Measurements from ENCODE around the gene SLC27A2. TPM values are rescaled to one million over a fixed set of nuclear protein-coding genes. Genes with fewer than 3 reads are reported as not detected.

The SLC27A2 gene
- total and polyA plus RNA-seq, 2 experiments from 2014 or later = 2.8 to 9.4 TPM

DNA sequence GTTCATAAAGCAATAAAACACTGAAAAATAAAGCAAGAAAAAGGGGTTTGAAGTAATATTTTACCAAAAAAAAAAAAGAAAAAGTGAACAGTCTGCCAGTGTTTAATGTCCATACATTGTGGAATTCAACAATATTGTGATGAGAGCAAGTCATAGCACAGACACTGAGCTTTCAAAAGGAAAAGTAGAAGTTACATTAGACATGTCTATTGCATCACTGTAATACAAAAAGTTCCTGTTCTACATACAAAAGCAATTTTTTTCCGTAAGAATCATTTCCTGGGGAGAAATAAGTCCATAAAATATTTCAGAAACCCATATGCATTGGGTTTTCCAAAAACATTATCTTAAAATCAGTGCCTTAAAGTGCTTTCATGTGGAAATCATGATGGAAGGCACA is 95.4 kb downstream of the SLC27A2 start:
- Histone ChIP-seq H3K27me3 (ENCODE audit: insufficient read depth) (no peaks in the 10 kb centered on the region), H2AFZ (no peak overlapping the region)
- TF ChIP-seq, protein P1, sequence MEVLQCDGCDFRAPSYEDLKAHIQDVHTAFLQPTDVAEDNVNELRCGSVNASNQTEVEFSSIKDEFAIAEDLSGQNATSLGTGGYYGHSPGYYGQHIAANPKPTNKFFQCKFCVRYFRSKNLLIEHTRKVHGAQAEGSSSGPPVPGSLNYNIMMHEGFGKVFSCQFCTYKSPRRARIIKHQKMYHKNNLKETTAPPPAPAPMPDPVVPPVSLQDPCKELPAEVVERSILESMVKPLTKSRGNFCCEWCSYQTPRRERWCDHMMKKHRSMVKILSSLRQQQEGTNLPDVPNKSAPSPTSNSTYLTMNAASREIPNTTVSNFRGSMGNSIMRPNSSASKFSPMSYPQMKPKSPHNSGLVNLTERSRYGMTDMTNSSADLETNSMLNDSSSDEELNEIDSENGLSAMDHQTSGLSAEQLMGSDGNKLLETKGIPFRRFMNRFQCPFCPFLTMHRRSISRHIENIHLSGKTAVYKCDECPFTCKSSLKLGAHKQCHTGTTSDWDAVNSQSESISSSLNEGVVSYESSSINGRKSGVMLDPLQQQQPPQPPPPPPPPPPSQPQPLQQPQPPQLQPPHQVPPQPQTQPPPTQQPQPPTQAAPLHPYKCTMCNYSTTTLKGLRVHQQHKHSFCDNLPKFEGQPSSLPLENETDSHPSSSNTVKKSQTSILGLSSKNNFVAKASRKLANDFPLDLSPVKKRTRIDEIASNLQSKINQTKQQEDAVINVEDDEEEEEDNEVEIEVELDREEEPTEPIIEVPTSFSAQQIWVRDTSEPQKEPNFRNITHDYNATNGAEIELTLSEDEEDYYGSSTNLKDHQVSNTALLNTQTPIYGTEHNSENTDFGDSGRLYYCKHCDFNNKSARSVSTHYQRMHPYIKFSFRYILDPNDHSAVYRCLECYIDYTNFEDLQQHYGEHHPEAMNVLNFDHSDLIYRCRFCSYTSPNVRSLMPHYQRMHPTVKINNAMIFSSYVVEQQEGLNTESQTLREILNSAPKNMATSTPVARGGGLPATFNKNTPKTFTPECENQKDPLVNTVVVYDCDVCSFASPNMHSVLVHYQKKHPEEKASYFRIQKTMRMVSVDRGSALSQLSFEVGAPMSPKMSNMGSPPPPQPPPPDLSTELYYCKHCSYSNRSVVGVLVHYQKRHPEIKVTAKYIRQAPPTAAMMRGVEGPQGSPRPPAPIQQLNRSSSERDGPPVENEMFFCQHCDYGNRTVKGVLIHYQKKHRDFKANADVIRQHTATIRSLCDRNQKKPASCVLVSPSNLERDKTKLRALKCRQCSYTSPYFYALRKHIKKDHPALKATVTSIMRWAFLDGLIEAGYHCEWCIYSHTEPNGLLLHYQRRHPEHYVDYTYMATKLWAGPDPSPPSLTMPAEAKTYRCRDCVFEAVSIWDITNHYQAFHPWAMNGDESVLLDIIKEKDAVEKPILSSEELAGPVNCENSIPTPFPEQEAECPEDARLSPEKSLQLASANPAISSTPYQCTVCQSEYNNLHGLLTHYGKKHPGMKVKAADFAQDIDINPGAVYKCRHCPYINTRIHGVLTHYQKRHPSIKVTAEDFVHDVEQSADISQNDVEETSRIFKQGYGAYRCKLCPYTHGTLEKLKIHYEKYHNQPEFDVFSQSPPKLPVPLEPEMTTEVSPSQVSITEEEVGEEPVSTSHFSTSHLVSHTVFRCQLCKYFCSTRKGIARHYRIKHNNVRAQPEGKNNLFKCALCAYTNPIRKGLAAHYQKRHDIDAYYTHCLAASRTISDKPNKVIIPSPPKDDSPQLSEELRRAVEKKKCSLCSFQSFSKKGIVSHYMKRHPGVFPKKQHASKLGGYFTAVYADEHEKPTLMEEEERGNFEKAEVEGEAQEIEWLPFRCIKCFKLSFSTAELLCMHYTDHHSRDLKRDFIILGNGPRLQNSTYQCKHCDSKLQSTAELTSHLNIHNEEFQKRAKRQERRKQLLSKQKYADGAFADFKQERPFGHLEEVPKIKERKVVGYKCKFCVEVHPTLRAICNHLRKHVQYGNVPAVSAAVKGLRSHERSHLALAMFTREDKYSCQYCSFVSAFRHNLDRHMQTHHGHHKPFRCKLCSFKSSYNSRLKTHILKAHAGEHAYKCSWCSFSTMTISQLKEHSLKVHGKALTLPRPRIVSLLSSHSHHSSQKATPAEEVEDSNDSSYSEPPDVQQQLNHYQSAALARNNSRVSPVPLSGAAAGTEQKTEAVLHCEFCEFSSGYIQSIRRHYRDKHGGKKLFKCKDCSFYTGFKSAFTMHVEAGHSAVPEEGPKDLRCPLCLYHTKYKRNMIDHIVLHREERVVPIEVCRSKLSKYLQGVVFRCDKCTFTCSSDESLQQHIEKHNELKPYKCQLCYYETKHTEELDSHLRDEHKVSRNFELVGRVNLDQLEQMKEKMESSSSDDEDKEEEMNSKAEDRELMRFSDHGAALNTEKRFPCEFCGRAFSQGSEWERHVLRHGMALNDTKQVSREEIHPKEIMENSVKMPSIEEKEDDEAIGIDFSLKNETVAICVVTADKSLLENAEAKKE (CRISPR knock-in tag; IDR thresholded peaks at IDR 0.05) = no peak
- no peak for TF ChIP-seq ZNF331 (CRISPR knock-in tag; IDR thresholded peaks at IDR 0.05; ENCODE audit: low read depth)
- no peak for TF ChIP-seq ETS1 (IDR thresholded peaks at IDR 0.05)
- no peak for TF ChIP-seq JUNB (IDR thresholded peaks at IDR 0.05; ENCODE audit: unreplicated experiment)
- TF ChIP-seq CREB1 (CRISPR knock-in tag; IDR thresholded peaks at IDR 0.05; ENCODE audit: low read depth) = no peak
- TF ChIP-seq ZNF114 (CRISPR knock-in tag; IDR thresholded peaks at IDR 0.05) = no peak
- TF ChIP-seq REST (IDR thresholded peaks at IDR 0.05; ENCODE audit: unreplicated experiment) = no peak
- no peak for TF ChIP-seq CTCF (conservative IDR thresholded peaks at IDR 0.05; ENCODE audit: low read depth in 2 of 2)
- TF ChIP-seq EZH2 (IDR thresholded peaks at IDR 0.05; ENCODE audit: low read depth, unreplicated experiment) = no peak
- TF ChIP-seq NANOG (IDR thresholded peaks at IDR 0.05; ENCODE audit: borderline replicate concordance) = no peak
- TF ChIP-seq EZH2phosphoT487 (IDR thresholded peaks at IDR 0.05; ENCODE audit: unreplicated experiment) = no peak
- no peak for TF ChIP-seq STAT1 (IDR thresholded peaks at IDR 0.05; ENCODE audit: unreplicated experiment)
- TF ChIP-seq POLR2AphosphoS5 (IDR thresholded peaks at IDR 0.05; ENCODE audit: low read depth) = no peak

More for the DNA sequence above, 95.4 kb downstream of the SLC27A2 start:
- ATAC-seq (no peak), DNase-seq (ENCODE audit: low spot score) (no peak)
- H3K36me3 Mint-ChIP-seq (ENCODE audit: low read depth) = no peaks in the 10 kb centered on the region
- no peaks in the 10 kb centered on the region for H3K36me3 ChIP-seq (ENCODE audit: insufficient read depth)
- H3K9me2 ChIP-seq (ENCODE audit: insufficient read depth) = no peaks in the 10 kb centered on the region
- H3K4me1 Mint-ChIP-seq = no peaks in the 10 kb centered on the region
- H4K20me1 ChIP-seq (replicated peaks; ENCODE audit: insufficient read depth) = no peaks in the 10 kb centered on the region
- H3K79me2 ChIP-seq (replicated peaks; ENCODE audit: insufficient read depth) = no peaks in the 10 kb centered on the region
- no peaks in the 10 kb centered on the region for H3F3A ChIP-seq (replicated peaks; ENCODE audit: low read depth)
- no peaks in the 10 kb centered on the region for H3K27me3 Mint-ChIP-seq (ENCODE audit: insufficient read depth, low read depth, poor library complexity)
- H3K27ac Mint-ChIP-seq = no peak overlapping the region; the same call in 1 of the 2 replicates
- H3K4me3 ChIP-seq = no peak overlapping the region
- no peaks in the 10 kb centered on the region for H3K9me3 Mint-ChIP-seq
- H3K4me2 ChIP-seq = no peak overlapping the region
- no peaks in the 10 kb centered on the region for H3K4me1 ChIP-seq (ENCODE audit: insufficient read depth)
- no peak overlapping the region for H3K27ac ChIP-seq (ENCODE audit: low read depth)
- H3K4me3 Mint-ChIP-seq = no peak overlapping the region

Data from GM23338 (cell line).